ENCODE measurements around the gene CRISP1.
"Not testable (repeated sequence)": the region's sequence is repeated elsewhere in the genome, so short reads cannot be mapped to it uniquely, and the experiment has no call there.

CRISP1 gene, protein sequence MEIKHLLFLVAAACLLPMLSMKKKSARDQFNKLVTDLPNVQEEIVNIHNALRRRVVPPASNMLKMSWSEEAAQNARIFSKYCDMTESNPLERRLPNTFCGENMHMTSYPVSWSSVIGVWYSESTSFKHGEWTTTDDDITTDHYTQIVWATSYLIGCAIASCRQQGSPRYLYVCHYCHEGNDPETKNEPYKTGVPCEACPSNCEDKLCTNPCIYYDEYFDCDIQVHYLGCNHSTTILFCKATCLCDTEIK

DNA sequence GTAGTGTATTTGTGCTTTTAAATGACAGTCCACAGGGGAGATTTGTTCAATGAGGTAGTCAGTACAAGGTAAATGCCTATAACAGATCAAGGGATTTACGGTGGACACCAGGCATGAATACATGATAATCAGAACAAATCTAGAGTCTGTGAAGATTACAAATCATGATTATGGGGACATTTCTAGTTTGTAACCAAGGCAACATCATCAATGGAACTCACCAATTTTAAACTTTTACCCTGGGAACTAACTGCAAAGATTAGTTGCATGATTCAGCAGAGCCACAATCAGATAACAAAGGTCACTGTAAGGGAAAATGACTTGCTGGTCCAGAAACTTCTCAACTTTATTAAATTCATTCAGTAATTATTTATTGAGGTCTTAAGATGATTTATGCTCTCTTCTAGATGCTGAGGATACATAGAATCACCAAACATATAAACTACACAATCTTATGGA is at the start of gene CRISP1:
TSS of gene CRISP1 (minus strand) at position 51 of the 459 bp plus-strand sequence. CDS start 9,135 bp downstream, outside the sequence.
- DNase-seq, result no peak

DNA sequence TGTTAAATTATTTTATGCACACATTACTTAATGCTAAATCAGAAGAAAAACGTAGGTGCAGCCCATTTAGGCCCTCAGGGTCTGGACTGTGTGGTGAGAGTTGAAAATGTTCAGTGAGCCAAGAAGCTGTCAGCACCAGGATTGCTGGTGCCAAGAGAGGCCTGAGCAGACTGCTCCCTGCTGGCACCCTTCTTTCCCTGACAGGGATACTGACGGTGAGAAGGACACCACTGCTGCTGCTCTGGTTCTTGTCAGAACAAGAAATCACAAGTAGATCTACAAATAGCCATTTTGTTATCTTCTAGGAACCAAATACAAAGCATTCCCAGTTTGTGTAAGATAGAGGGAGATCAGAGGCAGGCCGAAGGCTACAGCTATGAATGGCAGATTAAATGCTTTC is 48.7 kb upstream of the CRISP1 start:
- no peak for DNase-seq

DNA sequence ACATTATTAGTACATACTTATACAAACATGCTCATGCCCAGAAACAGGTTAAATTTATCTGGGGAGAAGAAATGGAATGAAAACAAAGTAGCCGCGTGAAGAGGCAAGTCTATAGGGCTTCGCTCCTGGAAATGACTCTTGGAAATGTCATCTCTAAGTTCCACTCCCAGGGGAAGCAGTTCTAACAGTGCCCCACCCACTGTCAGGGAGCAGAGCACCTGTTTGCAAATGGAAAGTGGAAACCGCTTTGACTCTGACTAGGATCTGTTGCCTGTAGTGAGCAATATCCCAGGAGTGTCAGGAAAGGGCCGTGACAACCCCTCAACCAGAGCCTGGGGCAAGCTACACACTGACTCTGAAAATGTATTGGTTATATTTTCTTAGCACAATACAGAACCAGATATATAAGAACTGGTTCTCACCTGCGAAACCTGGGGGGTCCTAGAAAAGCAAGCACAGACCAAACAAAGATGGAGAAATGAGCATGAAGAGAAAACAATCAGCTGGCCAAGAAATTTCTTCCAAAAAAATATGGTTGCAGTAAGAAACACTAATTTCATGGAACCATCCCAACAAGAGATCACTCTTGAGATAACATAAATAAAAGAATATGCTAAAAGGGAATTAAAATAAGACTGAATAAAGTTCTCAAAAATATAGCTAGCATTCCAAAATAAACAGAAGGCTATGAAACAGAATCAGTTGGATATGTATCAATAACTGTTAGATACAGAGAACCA is 47.5 kb upstream of the CRISP1 start:
- no peak for DNase-seq

DNA sequence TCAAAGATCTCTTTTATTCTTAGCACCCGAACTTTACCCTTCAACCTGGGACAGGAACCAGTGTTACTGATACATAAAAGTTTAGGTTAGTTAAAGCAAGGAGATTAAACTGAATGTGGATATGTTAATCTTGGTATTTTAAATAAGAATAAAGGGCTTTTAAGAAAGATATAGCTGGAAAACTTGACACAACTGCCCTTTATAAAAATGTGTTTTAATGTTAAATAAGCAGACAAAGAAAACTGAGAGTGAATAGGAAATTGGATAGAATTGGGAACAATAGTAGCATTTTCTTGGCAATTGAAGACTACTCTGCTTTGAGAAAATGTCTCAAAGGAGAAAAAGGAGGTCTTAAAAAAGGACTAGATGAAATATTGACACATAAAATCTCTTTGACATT is 45.9 kb upstream of the CRISP1 start:
- DNase-seq, result no peak

DNA sequence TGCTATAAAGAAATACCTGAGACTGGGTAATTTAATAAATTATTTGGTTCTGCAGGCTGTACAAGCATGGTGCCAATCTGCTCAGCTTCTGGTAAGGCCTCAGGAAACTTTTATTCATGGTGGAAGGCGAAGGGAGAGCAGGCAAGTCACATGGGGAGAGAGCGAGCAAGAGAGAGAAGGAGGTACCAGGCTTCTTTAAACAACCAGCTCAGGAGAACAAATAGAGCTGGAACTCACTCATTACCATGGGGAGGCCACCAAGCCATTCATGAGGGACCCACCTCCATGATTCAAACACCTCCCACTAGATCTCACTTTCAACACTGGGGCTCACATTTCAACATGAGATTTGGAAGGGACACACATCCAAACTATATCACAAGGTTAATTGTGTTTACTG is 44.9 kb upstream of the CRISP1 start:
- no peak for DNase-seq

DNA sequence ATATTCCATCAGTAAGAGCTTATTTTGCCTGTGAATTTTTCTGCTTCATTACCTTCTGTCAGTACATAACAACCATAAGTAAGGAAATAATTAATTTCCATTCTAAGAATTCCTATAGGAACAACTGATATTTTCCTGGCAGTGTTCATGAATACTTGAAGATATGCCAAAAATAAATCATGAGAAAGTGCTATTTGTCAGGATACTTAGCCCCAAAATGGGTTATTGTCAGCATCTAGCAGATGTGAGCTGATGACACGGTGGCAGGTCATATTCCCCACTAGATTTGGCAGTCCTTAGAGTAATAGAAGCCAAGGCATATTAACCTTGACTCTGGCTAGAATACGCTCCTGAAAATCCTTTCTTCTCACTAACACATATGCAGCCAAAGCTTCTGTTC is 43.2 kb upstream of the CRISP1 start:
- no peak for DNase-seq

DNA sequence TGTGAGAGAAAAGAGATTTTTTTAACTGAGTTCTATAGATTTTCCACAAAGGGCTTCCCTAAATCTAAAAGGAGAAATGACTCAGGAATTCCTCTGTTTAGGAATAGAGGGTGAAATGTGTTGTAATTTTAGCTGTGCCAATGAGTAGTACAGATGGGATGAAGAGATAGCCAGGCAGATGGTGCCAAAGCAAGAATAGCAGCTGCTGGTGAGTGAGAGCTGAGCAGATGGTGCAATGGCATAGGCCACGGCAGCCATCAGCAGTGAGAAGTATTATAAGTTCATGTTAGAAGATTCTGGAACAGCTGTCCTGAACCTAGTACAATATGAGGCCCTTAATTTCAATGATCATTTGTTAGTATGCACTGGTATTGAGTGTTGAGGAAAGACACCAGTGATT is 40.2 kb upstream of the CRISP1 start:
- no peak for DNase-seq

DNA sequence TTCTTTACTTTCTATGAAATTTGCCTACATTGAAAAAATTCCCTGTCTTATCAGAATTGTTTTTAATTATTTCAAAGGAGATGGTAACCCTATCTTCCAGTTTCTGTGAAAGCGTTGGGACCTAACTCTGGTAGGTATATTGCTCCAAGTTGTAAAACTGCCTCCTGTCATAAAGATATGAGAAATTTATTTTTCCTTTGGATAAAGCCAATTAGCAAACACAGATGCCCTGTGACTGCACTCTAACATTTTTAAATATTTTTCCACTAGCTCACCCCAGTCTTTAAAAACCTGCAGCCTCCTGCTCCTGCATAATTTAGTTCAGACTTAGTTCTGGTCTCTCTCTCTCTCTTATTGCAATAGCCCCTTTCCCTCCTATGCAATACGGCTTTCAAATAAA is 39.0 kb upstream of the CRISP1 start:
- DNase-seq, result no peak

DNA sequence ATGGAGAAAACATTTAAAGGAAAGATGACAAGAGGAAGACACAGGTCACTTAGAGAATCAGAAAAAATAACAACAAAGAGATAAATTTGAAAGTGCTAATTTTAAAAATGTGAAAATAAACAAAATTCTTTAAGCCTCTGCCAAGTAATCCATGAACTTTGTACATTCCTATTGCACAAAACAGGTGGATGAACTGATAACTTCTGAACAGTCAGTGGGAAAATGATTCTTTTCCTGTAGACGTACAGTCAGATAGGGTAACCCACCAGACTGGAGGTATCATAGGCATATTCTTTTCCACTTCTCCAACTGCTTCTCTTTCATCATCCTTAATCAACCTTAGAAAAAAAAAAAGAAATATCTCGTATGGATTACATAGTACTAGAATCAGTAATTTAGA is 36.5 kb upstream of the CRISP1 start:
- no peak for DNase-seq

DNA sequence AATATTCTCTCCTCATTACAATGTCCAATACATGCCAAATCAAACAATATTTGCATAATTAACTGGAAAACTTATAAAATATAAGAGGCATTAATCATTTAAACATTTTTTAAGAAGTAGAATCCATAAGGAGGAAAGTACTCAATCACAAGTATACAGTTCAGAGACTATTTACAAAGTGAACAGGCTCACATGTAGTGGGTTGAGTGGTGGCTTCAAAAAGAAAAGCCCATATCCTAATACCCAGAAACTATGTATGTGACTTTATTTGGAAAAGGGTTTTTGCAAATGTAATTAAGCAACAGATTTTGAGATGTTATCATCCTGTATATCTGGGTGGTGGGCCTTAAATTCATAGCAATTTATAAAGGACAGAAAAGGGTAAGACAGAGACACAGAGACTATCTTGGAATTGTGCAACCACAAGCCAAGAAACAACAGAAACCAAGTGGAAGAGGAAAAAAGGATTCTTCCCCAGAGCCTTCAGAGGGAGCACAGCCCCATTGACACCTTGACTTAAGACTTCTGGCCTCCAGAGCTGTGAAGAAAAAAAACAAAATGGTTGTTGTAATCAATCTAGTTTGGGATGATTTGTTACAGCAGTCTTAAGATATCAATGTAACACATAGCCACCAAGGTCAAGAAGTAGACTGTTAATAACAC is 32.7 kb upstream of the CRISP1 start:
- no peak for DNase-seq

DNA sequence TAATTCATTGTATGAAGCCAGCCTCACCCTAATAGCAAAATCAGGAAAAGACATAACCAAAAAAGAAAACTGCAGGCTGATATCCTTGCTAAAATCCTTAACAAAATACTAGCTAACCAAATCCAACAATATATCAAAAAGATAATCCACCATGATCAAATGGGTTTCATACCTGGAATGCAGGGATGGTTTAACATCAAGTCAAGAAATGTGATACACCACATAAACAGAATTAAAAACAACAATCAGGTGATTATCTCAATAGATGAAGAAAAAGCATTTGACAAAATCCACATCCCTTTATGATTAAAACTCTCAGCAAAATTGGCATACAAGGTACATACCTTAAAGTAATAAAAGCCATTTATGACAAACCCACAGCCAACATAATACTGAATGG is 29.2 kb upstream of the CRISP1 start:
- not testable (repeated sequence) for DNase-seq

DNA sequence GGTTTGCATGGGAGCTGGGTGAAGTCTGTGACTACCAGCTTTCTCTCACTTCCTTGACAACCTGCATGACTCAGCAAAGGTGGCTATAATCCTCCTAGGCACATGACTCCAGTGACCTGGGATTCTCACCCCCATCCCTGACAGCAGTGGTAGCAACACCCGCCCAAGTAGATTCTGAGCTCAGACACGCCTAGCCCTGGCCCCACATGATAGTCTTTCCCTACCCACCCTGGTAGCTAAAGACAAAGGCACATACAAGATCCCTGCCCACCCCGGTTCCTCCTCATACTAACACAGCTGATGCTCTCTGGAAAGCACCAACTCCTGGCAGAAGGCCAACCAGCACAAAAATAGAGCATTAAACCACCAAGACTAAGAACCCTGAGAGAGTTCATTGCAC is 25.9 kb upstream of the CRISP1 start:
- no peak for DNase-seq

DNA sequence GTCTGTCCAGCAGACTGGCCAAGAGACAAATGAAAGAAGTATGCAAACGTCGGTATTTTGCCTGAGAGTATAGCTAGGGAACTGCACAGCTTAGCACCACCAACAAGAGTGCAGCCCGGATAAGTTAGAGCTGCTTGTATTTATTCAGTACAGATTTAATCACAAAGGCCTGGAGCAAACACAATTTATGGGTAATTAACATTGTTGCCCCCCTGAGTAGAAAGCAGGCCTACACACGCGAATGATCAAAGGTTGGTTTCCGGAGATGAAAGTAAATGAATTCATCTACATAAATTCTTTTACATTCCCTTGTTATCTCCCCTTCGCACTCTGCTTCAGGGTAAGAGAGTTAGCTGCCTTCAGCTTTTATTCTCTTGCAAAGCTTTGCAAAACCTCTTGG is 24.7 kb upstream of the CRISP1 start:
- DNase-seq, result no peak

DNA sequence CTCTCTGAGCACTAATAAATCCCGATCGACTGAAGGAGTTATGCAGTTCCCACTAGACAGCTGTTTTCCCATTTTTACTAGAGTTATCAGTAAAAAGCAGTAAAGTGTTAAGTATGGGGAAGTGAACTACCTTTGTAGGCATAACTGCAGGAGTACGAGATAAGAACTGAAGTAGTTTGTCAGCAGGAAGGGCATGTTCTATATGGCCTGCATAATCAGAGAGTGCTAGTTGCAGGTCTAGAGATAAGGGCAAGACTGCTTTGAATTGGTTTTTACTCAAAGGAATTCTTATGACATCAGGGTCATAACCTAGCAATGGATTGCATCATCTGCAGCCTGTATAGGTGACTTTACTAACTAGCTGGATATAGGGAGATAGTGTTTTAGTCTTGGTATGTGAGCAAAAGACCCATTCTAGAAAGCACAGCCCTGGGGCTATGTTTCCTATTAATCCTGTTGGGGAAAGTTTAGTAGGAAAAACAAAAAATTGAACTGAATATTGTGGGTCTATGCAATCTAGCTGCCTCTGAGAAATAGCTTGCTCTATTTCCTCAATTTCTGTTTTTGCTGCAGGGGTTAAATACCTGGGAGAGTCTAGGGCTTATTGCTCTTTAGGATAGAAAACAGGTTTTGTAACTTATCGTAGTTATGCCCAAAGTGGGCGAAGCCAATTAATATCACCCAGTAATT is 22.6 kb upstream of the CRISP1 start:
- no peak for DNase-seq

DNA sequence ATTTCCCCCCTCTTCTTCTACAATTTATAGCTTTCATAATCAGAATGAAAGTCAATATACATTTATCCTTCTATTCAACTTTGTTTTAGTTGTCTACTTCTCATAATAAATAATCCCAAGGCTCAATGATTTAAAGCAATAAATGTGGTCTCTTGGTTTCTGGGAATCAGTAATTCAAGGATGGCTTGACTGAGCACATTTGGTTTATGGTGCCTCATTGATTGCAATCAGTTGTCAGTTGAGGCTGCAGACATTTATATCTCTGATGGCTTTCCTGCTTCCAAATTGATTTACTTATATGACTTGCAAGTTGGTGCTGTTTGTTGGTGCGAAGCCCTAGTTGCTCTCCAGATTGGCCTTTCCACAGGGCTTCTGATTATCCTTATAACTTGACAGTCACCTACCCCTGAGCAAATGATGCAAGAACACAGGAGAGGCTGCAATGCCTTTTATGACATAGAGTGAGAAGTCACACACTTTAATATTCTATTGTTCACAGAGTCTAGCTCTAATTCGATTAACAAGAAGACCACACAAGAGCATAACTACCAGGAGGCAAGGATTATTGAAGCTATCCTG is 2.7 kb upstream of the CRISP1 start:
- no peak for DNase-seq

DNA sequence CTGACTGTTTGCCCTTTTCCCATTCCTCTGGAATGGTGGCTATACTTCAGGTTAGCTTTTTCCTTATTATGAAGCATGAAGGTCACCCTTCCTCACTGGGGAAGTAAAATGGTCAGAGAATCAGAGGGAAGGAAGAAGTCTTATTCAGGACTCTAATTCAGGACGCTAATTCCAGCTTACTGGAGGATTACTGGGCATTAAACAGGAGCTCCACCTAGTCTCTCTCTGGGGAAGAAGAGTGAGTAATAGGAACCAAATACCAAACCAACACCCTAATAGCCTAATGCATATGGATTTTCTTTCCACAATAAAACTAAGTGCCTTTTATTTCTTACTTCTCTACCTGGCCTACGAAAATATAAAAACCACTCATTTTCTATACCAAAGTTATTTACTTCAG is 10.1 kb downstream of the CRISP1 start:
- no peak for DNase-seq

DNA sequence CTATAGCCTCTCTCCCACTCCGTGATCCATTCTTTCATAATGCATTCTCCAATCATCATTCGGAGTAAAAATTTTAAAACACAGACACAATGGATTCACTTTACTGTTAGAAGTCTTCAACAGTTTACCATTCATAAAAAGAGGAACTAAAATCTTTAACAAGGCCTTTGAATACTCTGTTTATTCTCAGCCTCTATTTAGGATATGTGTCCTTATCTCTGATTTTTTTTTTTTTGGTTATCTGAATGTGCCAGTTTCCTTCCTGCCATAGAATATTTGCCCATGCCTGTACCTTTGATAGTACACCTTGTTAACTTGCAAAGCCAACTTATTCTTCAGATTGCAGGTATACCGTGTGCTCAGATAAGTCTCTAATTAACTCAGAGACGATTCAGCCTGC is 11.1 kb downstream of the CRISP1 start:
- DNase-seq, result no peak

DNA sequence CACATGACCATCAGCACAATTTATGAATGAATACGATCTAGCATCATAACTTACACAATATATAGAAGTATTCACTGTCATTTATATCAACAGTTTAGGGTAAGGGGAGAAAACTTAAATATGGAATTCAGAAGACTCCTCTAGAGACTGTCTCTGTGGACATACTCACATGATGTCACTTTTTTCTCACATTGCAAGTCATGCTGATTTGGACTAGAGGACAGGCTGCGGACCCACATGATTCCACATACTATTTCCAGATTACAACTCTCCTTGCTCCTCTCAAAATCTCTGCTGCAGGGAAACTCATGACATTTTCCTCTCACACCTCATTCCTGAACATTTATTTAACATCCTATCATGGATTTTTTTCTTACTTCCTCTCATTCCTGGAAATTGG is 13.4 kb downstream of the CRISP1 start:
- DNase-seq, result no peak

DNA sequence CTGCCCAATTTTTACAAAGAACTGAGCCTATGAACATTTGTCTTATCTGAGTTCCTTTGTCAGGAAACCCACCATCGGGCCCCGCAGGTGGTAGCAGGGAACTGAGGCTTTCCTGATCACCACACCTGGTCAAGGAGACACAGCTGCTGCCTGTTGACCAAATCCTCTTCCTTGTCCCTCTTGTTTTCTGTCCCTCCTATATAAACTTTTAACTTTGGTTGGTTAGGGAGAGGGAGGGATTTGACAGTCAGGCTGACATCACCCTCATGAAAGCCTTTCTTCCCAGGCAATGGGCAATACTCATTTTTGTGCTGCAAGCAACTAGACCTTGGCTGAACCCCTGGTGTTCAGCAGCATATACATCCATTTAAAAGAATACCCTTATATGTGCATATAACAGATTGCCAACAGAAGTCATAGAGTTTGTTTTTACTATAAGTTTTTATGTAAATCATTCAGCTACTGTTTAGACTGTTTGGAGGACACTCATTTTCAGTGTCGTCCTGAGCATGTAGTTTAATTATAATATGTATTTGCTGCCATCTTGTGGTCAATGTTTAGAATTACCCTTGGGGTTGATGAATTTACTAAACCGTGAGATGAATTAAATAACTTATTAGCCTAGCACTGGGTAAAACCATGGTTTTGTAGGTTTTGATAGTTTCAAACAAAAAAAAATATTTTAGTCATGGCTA is 17.0 kb downstream of the CRISP1 start:
- DNase-seq, result peak; percentile 30

DNA sequence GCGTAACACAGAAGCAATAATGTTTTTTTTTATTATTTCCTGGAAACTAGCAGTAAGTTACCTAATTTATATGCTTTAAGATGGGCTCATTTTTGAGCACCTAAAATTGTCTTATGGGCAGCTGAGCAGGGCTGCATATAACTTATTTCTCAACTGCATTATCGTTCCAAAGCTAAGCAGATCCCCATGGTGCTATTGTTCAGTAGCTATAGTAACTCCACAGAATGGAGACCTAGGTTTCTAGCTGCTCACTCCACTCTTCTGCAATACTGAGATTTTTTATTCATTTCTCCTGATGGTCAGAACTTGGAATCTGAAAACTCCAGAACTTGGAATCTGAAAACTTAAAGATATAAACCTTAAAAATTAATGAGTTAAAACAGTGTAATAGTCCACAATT is 18.7 kb downstream of the CRISP1 start:
- no peak for DNase-seq

DNA sequence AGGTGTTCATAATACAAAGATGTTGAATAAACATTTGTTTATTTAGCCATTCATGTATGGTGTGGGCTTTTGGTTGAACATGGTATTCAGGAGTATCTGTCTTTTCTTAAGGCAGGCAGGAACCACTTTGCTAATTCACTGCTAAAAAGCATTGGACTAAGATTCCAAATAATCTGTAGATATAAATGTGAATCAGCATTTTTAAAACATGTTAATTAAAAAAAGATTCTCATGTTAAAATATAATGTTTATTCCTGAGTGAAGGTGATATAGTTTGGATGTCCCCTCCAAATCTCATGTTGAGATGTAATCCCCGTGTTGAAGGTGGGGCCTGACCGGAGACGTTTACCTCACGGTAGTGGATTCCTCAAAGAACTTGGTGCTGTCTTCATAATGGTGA is 19.3 kb downstream of the CRISP1 start:
- no peak for DNase-seq

DNA sequence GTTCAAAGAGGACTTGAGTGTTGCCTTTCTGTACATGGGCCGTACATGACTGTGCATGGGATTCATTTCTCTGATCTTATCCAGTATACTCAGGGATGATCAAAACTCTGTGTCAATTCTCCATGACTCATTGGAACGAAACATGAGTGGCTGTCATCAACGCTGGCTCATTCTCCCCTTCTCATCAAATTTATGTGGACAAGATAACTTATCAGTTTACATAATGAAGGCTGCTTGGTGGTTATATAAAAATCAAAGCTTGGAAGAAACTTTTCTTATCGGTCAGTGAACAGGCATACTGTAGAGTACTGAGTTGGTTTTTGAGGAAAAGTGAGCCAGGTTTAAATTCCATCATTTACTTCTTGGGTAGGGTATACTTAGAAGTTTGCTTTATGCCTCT is 24.9 kb downstream of the CRISP1 start:
- DNase-seq, result no peak

DNA sequence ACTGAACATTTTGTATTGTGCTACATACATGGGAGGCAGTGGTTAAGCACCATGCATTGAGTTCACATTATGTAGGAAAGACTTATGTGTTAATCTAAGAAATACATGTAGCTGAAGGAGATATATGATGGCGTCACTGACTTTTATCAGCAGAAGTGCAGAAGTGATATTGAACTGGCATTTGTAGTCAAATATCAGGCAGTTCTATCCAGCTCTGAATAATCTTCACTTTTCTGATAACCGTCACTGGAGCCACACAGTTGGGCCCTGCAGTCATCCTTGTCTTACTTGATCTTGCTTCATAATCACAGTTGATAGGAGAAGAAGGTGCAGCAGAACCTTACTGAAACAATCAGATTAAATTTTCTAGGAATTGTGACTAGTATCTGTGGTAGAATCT is 26.4 kb downstream of the CRISP1 start:
- DNase-seq, result no peak

Measured in CD4-positive, alpha-beta T cell treated with Interleukin-21 for 1 hour (primary cell).